Endothelial cell of umbilical vein (primary cell): Measurements from ENCODE around the gene GATA3. TPM values are rescaled to one million over a fixed set of nuclear protein-coding genes. Genes with fewer than 3 reads are reported as not detected.

ENCODE experiments used
- BruUV-seq: library from RNA; stranded (reverse); fragments of 400-500 nt; replicated peaks from 2 replicates; lab custom pipeline; 2021; lab: Mats Ljungman, UMichigan
- CTCF ChIA-PET: fragments of 300-600, 350-600 bp; sonication (Branson Sonifier 250); formaldehyde crosslinking; loops from one replicate; lab custom pipeline; 2021; ENCODE audit warnings: antibody characterized with exemption, inconsistent platforms; lab: Charles Lee
- POLR2A ChIA-PET: fragments of 300-600, 350-600 bp; sonication (Branson Sonifier 250); formaldehyde crosslinking; loops from one replicate; lab custom pipeline; 2021; ENCODE audit warnings: antibody characterized with exemption, inconsistent platforms; lab: Charles Lee
- DNase-seq: peaks from one replicate; pipeline ENCODE4 v3.0.0-alpha.2; 2011; ENCODE audit warnings: low read depth, low spot score
- FAIRE-seq: peaks from 2 replicates; lab custom pipeline; 2011; peaks lifted over from hg19 to GRCh38; lab: Jason Lieb, UNC
- H2AFZ ChIP-seq: 2 replicates; pipeline ENCODE4 v1.6.0; 2012; ENCODE audit warnings: low read depth, low read length, control low read depth, inconsistent platforms
- H3K27ac ChIP-seq: 2 replicates; pipeline ENCODE4 v1.5.1; 2011; ENCODE audit warnings: low read depth, mild to moderate bottlenecking, control low read depth, low read length, moderate library complexity; ENCODE audit not compliant: insufficient read depth
- H3K27me3 ChIP-seq, 2 experiments: 2 replicates each; pipeline versions ENCODE4 v1.6.0 to v1.6.1; 2011; ENCODE audit warnings: low read length in 2 of 2, mixed read lengths in 1 of 2; ENCODE audit not compliant: control insufficient read depth in 2 of 2, insufficient read depth in 2 of 2
- H3K36me3 ChIP-seq, 2 experiments: 2 replicates in 1 of 2; 3 replicates in 1 of 2; pipeline ENCODE4 v1.5.1; 2011; ENCODE audit warnings: low read length in 2 of 2, mild to moderate bottlenecking in 1 of 2, moderate library complexity in 1 of 2; ENCODE audit not compliant: control insufficient read depth in 2 of 2, insufficient read depth in 2 of 2; ENCODE audit errors: extremely low read depth in 1 of 2
- H3K4me1 ChIP-seq: 3 replicates; pipeline ENCODE4 v1.5.1; 2011; ENCODE audit warnings: mild to moderate bottlenecking, low read length; ENCODE audit not compliant: control insufficient read depth, insufficient read depth; ENCODE audit errors: extremely low read depth
- H3K4me2 ChIP-seq: 2 replicates; pipeline ENCODE4 v1.6.1; 2011; ENCODE audit warnings: low read length, control low read depth, mixed read lengths; ENCODE audit not compliant: insufficient read depth
- H3K4me3 ChIP-seq, 3 experiments: fragments of 200-600 bp in 1 of 3; sonication (generic), shearing (Covaris generic) in 1 of 3; replicated peaks in 1 of 3; 2 replicates each; pipeline ENCODE4 v1.5.1; 2011 to 2016; ENCODE audit warnings: control low read depth in 3 of 3, low read length in 3 of 3, mild to moderate bottlenecking in 2 of 3, inconsistent platforms in 1 of 3, low read depth in 1 of 3, moderate library complexity in 1 of 3; ENCODE audit not compliant: insufficient read depth in 1 of 3
- H3K79me2 ChIP-seq: 2 replicates; pipeline ENCODE4 v1.6.0; 2012; ENCODE audit warnings: low read length, inconsistent platforms; ENCODE audit not compliant: control insufficient read depth, insufficient read depth
- H3K9ac ChIP-seq: replicated peaks from 2 replicates; pipeline ENCODE3; 2011; ENCODE audit warnings: low read length, control low read depth; ENCODE audit not compliant: insufficient read depth; ENCODE audit errors: extremely low read depth
- H3K9me1 ChIP-seq: replicated peaks from 3 replicates; pipeline ENCODE4 v1.6.0; 2011; ENCODE audit warnings: mild to moderate bottlenecking, low read length; ENCODE audit not compliant: control insufficient read depth, insufficient read depth; ENCODE audit errors: extremely low read depth
- H3K9me3 ChIP-seq: replicated peaks from 2 replicates; pipeline ENCODE4 v1.5.1; 2012; ENCODE audit warnings: low read length, inconsistent platforms; ENCODE audit not compliant: control insufficient read depth, insufficient read depth
- H4K20me1 ChIP-seq: replicated peaks from 2 replicates; pipeline ENCODE3; 2011; ENCODE audit warnings: mild to moderate bottlenecking, low read length; ENCODE audit not compliant: control insufficient read depth, insufficient read depth; ENCODE audit errors: extremely low read depth
- CTCF ChIP-seq, 2 donors: IDR thresholded peaks; 1 replicate in 1 of 2; 2 replicates in 1 of 2; pipeline ENCODE4 v1.5.1; 2011; ENCODE audit warnings: low read length in 2 of 2, mild to moderate bottlenecking in 2 of 2, moderate library complexity in 2 of 2, control low read depth in 1 of 2, inconsistent platforms in 1 of 2, low read depth in 1 of 2; ENCODE audit not compliant: insufficient read depth in 1 of 2; ENCODE audit errors: extremely low read depth in 1 of 2
- FOS ChIP-seq: IDR thresholded peaks from 2 replicates; pipeline ENCODE4 v1.6.1; 2011; ENCODE audit warnings: mild to moderate bottlenecking, low read length, moderate library complexity, borderline replicate concordance; ENCODE audit not compliant: insufficient read depth
- GATA2 ChIP-seq: IDR thresholded peaks from 2 replicates; pipeline ENCODE4 v1.7.0; 2011; ENCODE audit warnings: low read depth, mild to moderate bottlenecking, moderate library complexity, mixed read lengths, low read length; ENCODE audit not compliant: insufficient read length, insufficient read depth
- JUN ChIP-seq: IDR thresholded peaks from 2 replicates; pipeline ENCODE4 v1.6.1; 2011; ENCODE audit warnings: borderline replicate concordance, low read depth; ENCODE audit not compliant: insufficient read length, insufficient read depth
- MAX ChIP-seq: IDR thresholded peaks from 2 replicates; pipeline ENCODE4 v1.6.1; 2011; ENCODE audit not compliant: insufficient read depth, insufficient read length
- MYC ChIP-seq: IDR thresholded peaks from one replicate; pipeline ENCODE4 v1.6.1; 2011; ENCODE audit warnings: mild to moderate bottlenecking, low read depth, low read length
- POLR2A ChIP-seq: IDR thresholded peaks from 2 replicates; pipeline ENCODE4 v1.6.1; 2012; ENCODE audit warnings: low read depth, mild to moderate bottlenecking, control low read depth, low read length
- POLR2AphosphoS5 ChIP-seq: IDR thresholded peaks from 2 replicates; pipeline ENCODE4 v1.6.1; 2012; ENCODE audit warnings: low read depth, mild to moderate bottlenecking, control low read depth, low read length, moderate library complexity; ENCODE audit not compliant: insufficient read depth
- dilution Hi-C: fragments of 300-500 bp; cut with MboI; formaldehyde crosslinking; loops from one replicate; pipeline ENCODE4 v1.15.0; 2019; ENCODE audit warnings: low sequenced_read_pairs; ENCODE audit not compliant: extremely low pct_ligation_motif_present
- intact Hi-C: fragments of 100-400 bp; cut with micrococcal nuclease; formaldehyde crosslinking; loops from one replicate; pipeline ENCODE4 v1.10.0; 2022
- polyA plus RNA-seq, 4 experiments: library from polyadenylated mRNA; depleted of rRNA in 3 of 4; stranded (reverse) in 3 of 4; unstranded in 1 of 4; fragments of >200 nt; gene quantifications; 2 replicates each; pipeline versions ENCODE4 v1.2.1 to v1.2.3, GENCODE V29; 2011 to 2012; ENCODE audit warnings: missing spikeins in 1 of 4
- total RNA-seq: library from RNA; stranded (reverse); gene quantifications from 2 replicates; pipeline ENCODE4 v1.2.3, GENCODE V29; 2021

The GATA3 gene
- total and polyA plus RNA-seq, 2 donors (not counting 3 experiments of a cell fraction or from before 2014, with no cell fraction given): 9.3 to 33.0 TPM

- Histone ChIP-seq H3K79me2 (peaks cover 95% of the 10 kb centered on the region), H3K9me1 (no peaks in the 10 kb centered on the region), H3K27ac (peak overlapping the region; percentile 79), H3K36me3 (peaks cover 0 to 24% of the 10 kb centered on the region in 2 experiments), H3K27me3 (no peaks in the 10 kb centered on the region), H3K9ac (peak overlapping the region; percentile 77), H3K4me1 (peaks cover 67% of the 10 kb centered on the region), H3K9me3 (no peaks in the 10 kb centered on the region), H3K4me2 (peak overlapping the region; percentile 78), H2AFZ (no peak overlapping the region), H4K20me1 (no peaks in the 10 kb centered on the region), H3K4me3 (peak overlapping the region; percentile 4 to 95 (median 50))
- BruUV-seq: no TSS peak
- ChIA-PET POLR2A (interaction anchor here (0.6 to 1.3 kb wide), 3 partner anchors 10 to 15 kb away, joined by 3 to 5 read pairs (median 3); no protein-coding TSS in a partner anchor), CTCF (interaction anchor here (1.3 to 1.7 kb wide), 3 partner anchors 16 to 187 kb away, joined by 3 to 10 read pairs (median 4); no protein-coding TSS in a partner anchor)
- FAIRE-seq (peak; percentile 59), DNase-seq (peak; percentile 71)
- TF ChIP-seq MYC: no peak
- no peak for TF ChIP-seq CTCF (IDR thresholded peaks at IDR 0.05; ENCODE audit: extremely low read depth in 1 of 2, insufficient read depth in 1 of 2, low read depth in 1 of 2, low read length in 2 of 2)
- TF ChIP-seq FOS: no peak
- TF ChIP-seq POLR2A: no peak
- no peak for TF ChIP-seq GATA2
- no peak for TF ChIP-seq MAX
- TF ChIP-seq POLR2AphosphoS5: no peak
- no peak for TF ChIP-seq JUN
- intact Hi-C loops: loop anchor here (10.0 kb wide), 2 partner anchors 535 to 1015 kb away; no protein-coding TSS in a partner anchor
- dilution Hi-C loops: no loop called here
These were observed 4.9 kb downstream of the GATA3 start for GRCh38 chr10:8059191-8059936.
